Measurements from ENCODE around the gene MYLK. TPM values are rescaled to one million over a fixed set of nuclear protein-coding genes. Genes with fewer than 3 reads are reported as not detected.
"Not testable (repeated sequence)": the region's sequence is repeated elsewhere in the genome, so short reads cannot be mapped to it uniquely, and the experiment has no call there.

MYLK gene
- total and polyA plus RNA-seq, 9 donors = 50.2 to 645 (median 205) TPM

DNA sequence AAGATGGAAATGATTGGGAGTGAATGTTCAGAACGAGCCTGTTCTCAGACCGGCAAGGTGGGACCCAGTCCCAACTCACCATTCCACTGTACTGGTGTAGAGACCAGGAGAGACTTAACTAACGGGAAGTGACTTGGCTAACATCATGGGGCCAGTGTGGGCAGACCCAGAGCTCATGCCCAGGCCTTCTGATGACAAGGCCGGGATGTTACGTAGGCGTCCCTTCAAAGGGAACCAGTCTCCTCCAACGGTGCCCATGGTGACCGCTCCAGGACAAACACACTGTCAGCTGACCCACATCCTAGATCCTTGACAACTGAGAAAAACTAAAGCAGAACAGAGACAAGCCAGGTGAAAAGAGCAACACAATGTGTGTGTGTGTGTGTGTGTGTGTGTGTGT is 170.9 kb downstream of the MYLK start:
- intact Hi-C loops (cut with DNase I) = no loop called here
- Histone ChIP-seq H3K9me3 (no peaks in the 10 kb centered on the region), H3K27ac (no peak overlapping the region), H3K36me3 (no peaks in the 10 kb centered on the region), H3K4me1 (ENCODE audit: insufficient read depth) (peaks cover 14% of the 10 kb centered on the region), H3K4me3 (no peak overlapping the region), H3K27me3 (no peaks in the 10 kb centered on the region)
- 89 to 96% (median 91%) methylated on average over 8 of the region's 8 CpGs for WGBS, 3 donors
- DNase-seq = no peak
- TF ChIP-seq POLR2A (IDR thresholded peaks at IDR 0.05) (no peak), EP300 (IDR thresholded peaks at IDR 0.05) (no peak)
- TF ChIP-seq, protein P1, sequence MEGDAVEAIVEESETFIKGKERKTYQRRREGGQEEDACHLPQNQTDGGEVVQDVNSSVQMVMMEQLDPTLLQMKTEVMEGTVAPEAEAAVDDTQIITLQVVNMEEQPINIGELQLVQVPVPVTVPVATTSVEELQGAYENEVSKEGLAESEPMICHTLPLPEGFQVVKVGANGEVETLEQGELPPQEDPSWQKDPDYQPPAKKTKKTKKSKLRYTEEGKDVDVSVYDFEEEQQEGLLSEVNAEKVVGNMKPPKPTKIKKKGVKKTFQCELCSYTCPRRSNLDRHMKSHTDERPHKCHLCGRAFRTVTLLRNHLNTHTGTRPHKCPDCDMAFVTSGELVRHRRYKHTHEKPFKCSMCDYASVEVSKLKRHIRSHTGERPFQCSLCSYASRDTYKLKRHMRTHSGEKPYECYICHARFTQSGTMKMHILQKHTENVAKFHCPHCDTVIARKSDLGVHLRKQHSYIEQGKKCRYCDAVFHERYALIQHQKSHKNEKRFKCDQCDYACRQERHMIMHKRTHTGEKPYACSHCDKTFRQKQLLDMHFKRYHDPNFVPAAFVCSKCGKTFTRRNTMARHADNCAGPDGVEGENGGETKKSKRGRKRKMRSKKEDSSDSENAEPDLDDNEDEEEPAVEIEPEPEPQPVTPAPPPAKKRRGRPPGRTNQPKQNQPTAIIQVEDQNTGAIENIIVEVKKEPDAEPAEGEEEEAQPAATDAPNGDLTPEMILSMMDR (IDR thresholded peaks at IDR 0.05) = no peak

DNA sequence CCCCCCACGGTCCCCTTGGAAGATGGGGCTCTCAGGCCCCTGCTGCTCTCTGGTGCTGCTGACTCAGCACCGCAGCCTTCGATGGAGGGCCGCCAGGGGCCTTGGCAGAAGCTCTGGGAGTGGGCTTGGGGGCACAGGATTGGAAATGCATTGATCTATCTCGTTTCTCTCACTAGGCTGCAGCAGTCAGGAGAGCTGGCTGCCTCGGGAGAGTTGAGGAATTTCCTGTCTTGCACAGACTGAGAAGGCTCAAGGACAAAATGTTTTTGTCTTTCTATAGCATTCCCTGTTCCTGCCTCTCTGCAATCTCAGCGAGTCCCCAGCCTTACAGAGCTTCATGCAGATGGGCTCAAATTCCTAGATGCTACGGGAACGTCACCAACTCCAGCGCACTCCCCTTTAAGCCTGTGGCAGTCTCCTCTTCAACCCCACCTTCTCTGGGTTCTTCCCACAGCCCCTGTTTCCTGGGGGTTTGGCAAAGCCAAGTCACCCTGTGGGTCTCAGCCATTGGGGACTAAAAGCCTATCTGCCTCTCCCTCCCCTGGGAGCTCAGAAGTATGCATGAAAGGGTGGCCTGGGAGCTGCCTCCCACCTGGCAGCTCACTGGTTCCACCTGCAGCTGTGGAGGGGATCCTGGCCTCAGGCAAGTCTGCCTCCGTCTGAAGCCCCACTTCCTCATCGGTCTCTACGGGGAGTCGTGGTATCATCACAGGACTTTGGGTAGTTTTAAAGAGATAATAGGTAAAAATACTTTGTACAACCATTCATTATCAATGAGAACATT is 171.9 kb downstream of the MYLK start:
- Histone ChIP-seq H3K36me3 (no peaks in the 10 kb centered on the region), H3K4me3 (no peak overlapping the region), H3K27ac (peak overlapping the region in 1 of 2 donors; percentile 41), H3K27me3 (no peaks in the 10 kb centered on the region), H3K4me1 (ENCODE audit: insufficient read depth) (peaks cover 14% of the 10 kb centered on the region), H3K9me3 (no peaks in the 10 kb centered on the region)
- intact Hi-C loops (cut with DNase I) = no loop called here
- WGBS, 3 donors = 32 to 53% (median 33%) methylated on average over 14 of the region's 14 CpGs
- no peak for TF ChIP-seq POLR2A (IDR thresholded peaks at IDR 0.05)
- TF ChIP-seq, protein P1 (IDR thresholded peaks at IDR 0.05) = no peak
- no peak for TF ChIP-seq EP300 (IDR thresholded peaks at IDR 0.05)
- no peak for DNase-seq

DNA sequence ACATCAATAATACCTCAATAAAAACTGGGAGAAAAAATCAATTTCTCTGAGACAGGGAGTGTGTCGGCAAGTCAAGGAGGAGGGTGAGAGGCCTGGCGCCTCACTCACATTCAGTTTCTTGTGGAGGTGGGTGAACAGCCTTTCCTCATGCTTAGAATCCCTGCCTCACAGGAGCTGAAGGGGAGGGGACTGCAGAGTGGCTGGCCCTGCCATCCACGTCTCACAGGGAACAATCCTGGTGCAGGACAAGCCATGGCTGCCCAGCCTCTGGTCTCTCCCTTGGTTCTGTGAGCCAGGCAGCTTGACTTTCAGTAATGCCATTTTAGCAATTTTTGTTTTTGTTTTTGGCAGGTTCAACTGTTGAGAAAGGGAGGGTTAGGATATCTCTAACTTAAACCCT is 172.8 kb downstream of the MYLK start:
- DNase-seq = no peak
- no peaks in the 10 kb centered on the region for H3K9me3 ChIP-seq
- H3K27me3 ChIP-seq = no peaks in the 10 kb centered on the region
- intact Hi-C loops (cut with DNase I) = no loop called here
- no peak overlapping the region for H3K4me3 ChIP-seq
- peak overlapping the region in 1 of 2 donors; percentile 41 for H3K27ac ChIP-seq
- no peaks in the 10 kb centered on the region for H3K36me3 ChIP-seq
- TF ChIP-seq POLR2A (IDR thresholded peaks at IDR 0.05) (no peak), EP300 (IDR thresholded peaks at IDR 0.05) (no peak)
- TF ChIP-seq, protein P1 (IDR thresholded peaks at IDR 0.05) = no peak
- H3K4me1 ChIP-seq (ENCODE audit: insufficient read depth) = peaks cover 14% of the 10 kb centered on the region
- 84 to 93% (median 92%) methylated on average over 3 of the region's 3 CpGs for WGBS, 3 donors

DNA sequence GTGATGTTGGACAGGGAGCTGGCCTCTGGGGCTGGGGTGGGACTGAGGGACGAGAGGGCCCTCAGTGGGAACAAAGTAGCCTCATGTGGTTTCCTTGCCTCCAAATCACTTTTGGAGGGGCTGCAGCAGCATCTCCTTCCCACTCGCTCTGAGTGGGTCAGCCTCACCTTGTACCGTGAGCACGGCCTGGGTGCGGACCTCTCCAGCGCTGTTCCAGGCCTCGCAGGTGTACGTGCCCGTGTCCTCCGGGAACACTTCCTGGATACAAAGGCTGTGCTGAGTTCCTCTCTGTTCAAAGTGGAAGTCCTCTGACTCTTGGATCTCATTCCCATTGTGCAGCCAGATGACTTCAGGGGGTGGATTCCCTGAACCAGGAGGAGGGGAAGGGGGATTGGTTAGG is 175.6 kb downstream of the MYLK start:
- H3K27ac ChIP-seq = no peak overlapping the region
- H3K4me3 ChIP-seq = no peak overlapping the region
- peaks cover 16% of the 10 kb centered on the region for H3K4me1 ChIP-seq (ENCODE audit: insufficient read depth)
- intact Hi-C loops (cut with DNase I) = no loop called here
- H3K27me3 ChIP-seq = no peaks in the 10 kb centered on the region
- WGBS, 3 donors = 93 to 97% (median 97%) methylated on average over 10 of the region's 10 CpGs
- no peak for DNase-seq
- TF ChIP-seq POLR2A (IDR thresholded peaks at IDR 0.05) (no peak), EP300 (IDR thresholded peaks at IDR 0.05) (no peak)
- TF ChIP-seq, protein P1 (IDR thresholded peaks at IDR 0.05) = no peak
- H3K36me3 ChIP-seq = no peaks in the 10 kb centered on the region
- no peaks in the 10 kb centered on the region for H3K9me3 ChIP-seq

DNA sequence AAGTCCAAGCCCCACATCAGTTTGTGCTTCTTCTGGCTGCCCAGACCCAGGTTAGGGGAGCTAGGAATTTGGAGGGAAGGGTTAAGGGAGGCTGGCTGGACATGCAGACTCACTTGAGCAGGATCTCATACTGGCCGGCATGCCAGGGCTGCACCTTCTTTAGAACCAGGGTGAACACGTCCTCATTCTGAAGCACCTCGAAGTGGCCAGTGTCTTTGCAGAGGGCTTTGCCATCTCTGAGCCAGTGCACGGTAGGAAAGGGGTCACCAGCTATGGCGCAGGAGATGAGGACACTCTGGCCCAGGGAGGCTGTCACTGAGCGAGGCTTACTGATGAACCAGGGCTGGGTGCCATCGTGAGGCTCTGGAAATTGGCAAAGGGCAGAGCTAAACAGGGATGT is 176.5 kb downstream of the MYLK start:
- H3K27me3 ChIP-seq; H3K27ac ChIP-seq; H3K36me3 ChIP-seq; H3K4me3 ChIP-seq; H3K9me3 ChIP-seq; intact Hi-C loops (cut with DNase I); DNase-seq: not testable (repeated sequence)
- H3K4me1 ChIP-seq (ENCODE audit: insufficient read depth) = peaks cover 16% of the 10 kb centered on the region
- WGBS, 3 donors = 91 to 95% (median 93%) methylated on average over 7 of the region's 7 CpGs
